ACC112 (cell line): Measurements from ENCODE around the gene SOX12.
"Not testable (repeated sequence)": the region's sequence is repeated elsewhere in the genome, so short reads cannot be mapped to it uniquely, and the experiment has no call there.

Experiments used
- H2AFZ ChIP-seq: fragments of 200-600 bp; sonication (generic); one replicate; pipeline ENCODE4 v1.6.0; 2017; ENCODE audit warnings: antibody characterized with exemption, low read length; ENCODE audit not compliant: unreplicated experiment
- H3K27ac ChIP-seq: fragments of 200-600 bp; sonication (generic); 2 replicates; pipeline ENCODE4 v1.5.1; 2014; ENCODE audit warnings: low read depth, mild to moderate bottlenecking, antibody characterized with exemption, low read length, moderate library complexity
- H3K27me3 ChIP-seq: fragments of 200-600 bp; sonication (generic); 2 replicates; pipeline ENCODE4 v1.6.1; 2014; ENCODE audit warnings: mild to moderate bottlenecking, antibody characterized with exemption, low read length, moderate library complexity, mixed read lengths; ENCODE audit not compliant: insufficient read depth
- H3K36me3 ChIP-seq: fragments of 200-600 bp; sonication (generic); 2 replicates; pipeline ENCODE4 v1.6.1; 2016; ENCODE audit warnings: mild to moderate bottlenecking, antibody characterized with exemption, low read length, moderate library complexity, mixed read lengths; ENCODE audit not compliant: insufficient read depth
- H3K4me1 ChIP-seq: fragments of 200-600 bp; sonication (generic); one replicate; pipeline ENCODE4 v1.6.1; 2016; ENCODE audit warnings: low read length, mixed read lengths; ENCODE audit not compliant: insufficient read depth, unreplicated experiment, control insufficient read depth
- H3K4me3 ChIP-seq: fragments of 200-600 bp; sonication (generic); 2 replicates; pipeline ENCODE4 v1.5.1; 2014; ENCODE audit warnings: mild to moderate bottlenecking, low read depth, low read length
- H3K79me2 ChIP-seq: fragments of 200-600 bp; sonication (generic); one replicate; pipeline ENCODE4 v1.6.0; 2016; ENCODE audit warnings: low read length; ENCODE audit not compliant: control insufficient read depth, unreplicated experiment, insufficient read depth

The SOX12 gene

GRCh38 chr20:373171-373890 lies 48.0 kb downstream of the SOX12 start:
- H3K36me3 ChIP-seq = no peaks in the 10 kb centered on the region
- no peaks in the 10 kb centered on the region for H3K79me2 ChIP-seq
- H3K4me1 ChIP-seq = peaks cover 33% of the 10 kb centered on the region
- H3K27me3 ChIP-seq = no peaks in the 10 kb centered on the region
- H2AFZ ChIP-seq = peak overlapping the region; percentile 93
- H3K27ac ChIP-seq = peak overlapping the region; percentile 85
- no peak overlapping the region for H3K4me3 ChIP-seq

GRCh38 chr20:375265-375889 lies 50.0 kb downstream of the SOX12 start:
- Histone ChIP-seq H3K4me1 (peaks cover 33% of the 10 kb centered on the region), H2AFZ (no peak overlapping the region), H3K27ac (no peak overlapping the region), H3K4me3 (no peak overlapping the region), H3K36me3 (no peaks in the 10 kb centered on the region), H3K79me2 (no peaks in the 10 kb centered on the region), H3K27me3 (no peaks in the 10 kb centered on the region)

GRCh38 chr20:376089-376488 lies 50.7 kb downstream of the SOX12 start:
- no peaks in the 10 kb centered on the region for H3K79me2 ChIP-seq
- no peaks in the 10 kb centered on the region for H3K36me3 ChIP-seq
- no peak overlapping the region for H2AFZ ChIP-seq
- no peak overlapping the region for H3K4me3 ChIP-seq
- H3K4me1 ChIP-seq = peaks cover 30% of the 10 kb centered on the region
- no peaks in the 10 kb centered on the region for H3K27me3 ChIP-seq
- no peak overlapping the region for H3K27ac ChIP-seq

GRCh38 chr20:376750-377149 lies 51.4 kb downstream of the SOX12 start:
- no peak overlapping the region for H3K4me3 ChIP-seq
- no peak overlapping the region for H3K27ac ChIP-seq
- H2AFZ ChIP-seq = no peak overlapping the region
- peaks cover 24% of the 10 kb centered on the region for H3K4me1 ChIP-seq
- H3K27me3 ChIP-seq = no peaks in the 10 kb centered on the region
- no peaks in the 10 kb centered on the region for H3K79me2 ChIP-seq
- H3K36me3 ChIP-seq = no peaks in the 10 kb centered on the region

- not testable (repeated sequence) for H2AFZ ChIP-seq, H3K27ac ChIP-seq, H3K36me3 ChIP-seq, H3K4me3 ChIP-seq, H3K27me3 ChIP-seq, H3K79me2 ChIP-seq
- peaks cover 19% of the 10 kb centered on the region for H3K4me1 ChIP-seq
Measured at GRCh38 chr20:377578-377977, 52.2 kb downstream of the SOX12 start.

GRCh38 chr20:378961-379336 lies 53.6 kb downstream of the SOX12 start:
- Histone ChIP-seq H3K27me3 (no peaks in the 10 kb centered on the region), H3K4me1 (peaks cover 8% of the 10 kb centered on the region)

More at GRCh38 chr20:378961-379336, 53.6 kb downstream of the SOX12 start:
- Histone ChIP-seq H3K36me3 (no peaks in the 10 kb centered on the region), H2AFZ (no peak overlapping the region), H3K27ac (no peak overlapping the region), H3K79me2 (peaks cover 5% of the 10 kb centered on the region), H3K4me3 (no peak overlapping the region)
